Naive thymus-derived CD8-positive, alpha-beta T cell (primary cell): ENCODE data around the gene KRI1. TPM values are rescaled to one million over a fixed set of nuclear protein-coding genes. Genes with fewer than 3 reads are reported as not detected.
"Not testable (repeated sequence)": the region's sequence is repeated elsewhere in the genome, so short reads cannot be mapped to it uniquely, and the experiment has no call there.

ENCODE experiments used
- ATAC-seq, 2 donors: fragments of 150-1000 bp; cut with Tn5 transposase in 1 of 2; sonication (Bioruptor Pico), chemical (Tn5 transposase) in 1 of 2; 1 replicate in 1 of 2; 2 replicates in 1 of 2; pipeline ENCODE4 v1.10.0; 2021; ENCODE audit warnings: mild to moderate bottlenecking in 2 of 2, moderate library complexity in 2 of 2
- POLR2A ChIA-PET: fragments of 350-600 bp; sonication (Branson Sonifier 250); formaldehyde crosslinking; loops from one replicate; lab custom pipeline; 2021; ENCODE audit warnings: antibody characterized with exemption; lab: Charles Lee
- DNase-seq, 10 donors: peaks; one replicate each; pipeline versions ENCODE4 v3.0.0 to v3.0.0-alpha.2; 2020 to 2022
- H3K27ac Mint-ChIP-seq, 10 donors: one replicate each; pipeline ENCODE4 v1.8.0; 2020 to 2022; ENCODE audit warnings: mild to moderate bottlenecking in 10 of 10, mixed read lengths in 10 of 10, moderate library complexity in 4 of 10, inconsistent platforms in 1 of 10
- H3K27me3 Mint-ChIP-seq, 5 donors: one replicate each; pipeline ENCODE4 v1.8.0; 2021 to 2022; ENCODE audit warnings: mixed read lengths in 5 of 5
- H3K36me3 Mint-ChIP-seq, 3 donors: one replicate each; pipeline ENCODE4 v1.8.0; 2020 to 2022; ENCODE audit warnings: mixed read lengths in 3 of 3, mild to moderate bottlenecking in 2 of 3, inconsistent platforms in 1 of 3
- H3K4me1 Mint-ChIP-seq, 4 donors: one replicate each; pipeline ENCODE4 v1.8.0; 2021 to 2022; ENCODE audit warnings: mixed read lengths in 4 of 4
- H3K4me3 Mint-ChIP-seq, 10 donors: one replicate each; pipeline ENCODE4 v1.8.0; 2020 to 2022; ENCODE audit warnings: mild to moderate bottlenecking in 10 of 10, mixed read lengths in 10 of 10, moderate library complexity in 6 of 10, inconsistent platforms in 1 of 10
- H3K9me3 Mint-ChIP-seq, 9 donors: one replicate each; pipeline ENCODE4 v1.8.0; 2020 to 2022; ENCODE audit warnings: mixed read lengths in 9 of 9, mild to moderate bottlenecking in 3 of 9, inconsistent platforms in 1 of 9, moderate library complexity in 1 of 9
- polyA plus RNA-seq, 3 donors: library from polyadenylated mRNA; unstranded; fragments of 300-500 nt; fragmentation: Illumina TruSeq; gene quantifications; one replicate each; pipeline ENCODE4 v1.2.3, GENCODE V29; 2021
- total RNA-seq, 8 experiments: library from RNA in 2 of 8; stranded (reverse) in 2 of 8; gene quantifications; one replicate each; pipeline ENCODE4 v1.2.3 and lab custom pipeline; 2021 to 2026

The KRI1 gene
- total and polyA plus RNA-seq, 5 experiments from 2014 or later = 12.8 to 68.4 (median 46.9) TPM

DNA sequence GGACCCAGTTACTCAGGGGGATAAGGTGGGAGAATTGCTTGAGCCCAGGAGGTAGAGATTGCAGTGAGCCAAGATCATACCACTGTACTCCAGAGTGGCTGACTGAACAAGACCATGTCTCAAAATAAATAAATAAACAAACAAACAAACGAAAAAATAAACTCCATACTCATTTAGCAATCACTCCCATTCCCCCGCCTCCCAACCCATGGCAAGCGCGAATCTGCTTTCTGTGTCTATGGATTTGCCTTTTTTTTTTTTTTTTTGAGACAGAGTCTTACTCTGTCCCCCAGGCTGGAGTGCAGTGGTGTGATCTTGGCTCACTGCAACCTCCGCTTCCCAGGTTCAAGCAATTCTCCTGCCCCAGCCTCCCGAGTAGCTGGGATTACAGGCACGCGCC is 38.9 kb downstream of the KRI1 start:
- not testable (repeated sequence) for DNase-seq, H3K27me3 Mint-ChIP-seq, H3K9me3 Mint-ChIP-seq, H3K36me3 Mint-ChIP-seq, H3K4me3 Mint-ChIP-seq, H3K4me1 Mint-ChIP-seq, H3K27ac Mint-ChIP-seq, ATAC-seq
- POLR2A ChIA-PET = interaction anchor here (0.7 kb wide), 1 partner anchor 16 kb away, joined by 4 read pairs; no protein-coding TSS in a partner anchor

DNA sequence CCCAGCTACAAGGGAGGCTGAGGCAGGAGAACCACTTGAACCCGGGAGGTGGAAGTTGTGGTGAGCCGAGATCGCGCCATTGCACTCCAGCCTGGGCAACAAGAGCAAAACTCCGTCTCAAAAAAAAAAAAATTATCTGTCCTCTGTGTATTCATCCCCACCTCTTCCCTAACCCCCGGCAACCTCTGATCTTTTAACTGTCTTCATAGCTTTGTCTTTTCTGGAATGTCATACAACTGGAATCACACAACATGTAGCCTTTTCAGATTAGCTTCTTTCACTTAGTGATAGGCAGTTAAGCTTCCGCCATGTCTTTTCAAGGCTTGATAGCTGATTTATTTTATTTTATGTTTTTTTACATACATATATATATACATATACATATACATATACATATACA is 40.2 kb downstream of the KRI1 start:
- H3K27me3 Mint-ChIP-seq = no peaks in the 10 kb centered on the region
- no peaks in the 10 kb centered on the region for H3K9me3 Mint-ChIP-seq
- DNase-seq = no peak
- ATAC-seq = no peak
- POLR2A ChIA-PET = interaction anchor here (0.7 kb wide), 1 partner anchor 35 kb away, joined by 4 read pairs; no protein-coding TSS in a partner anchor
- H3K4me1 Mint-ChIP-seq = peaks cover 0 to 5% (median under 1%) of the 10 kb centered on the region in 4 donors
- no peak overlapping the region for H3K4me3 Mint-ChIP-seq
- H3K36me3 Mint-ChIP-seq = no peaks in the 10 kb centered on the region
- H3K27ac Mint-ChIP-seq = no peak overlapping the region

DNA sequence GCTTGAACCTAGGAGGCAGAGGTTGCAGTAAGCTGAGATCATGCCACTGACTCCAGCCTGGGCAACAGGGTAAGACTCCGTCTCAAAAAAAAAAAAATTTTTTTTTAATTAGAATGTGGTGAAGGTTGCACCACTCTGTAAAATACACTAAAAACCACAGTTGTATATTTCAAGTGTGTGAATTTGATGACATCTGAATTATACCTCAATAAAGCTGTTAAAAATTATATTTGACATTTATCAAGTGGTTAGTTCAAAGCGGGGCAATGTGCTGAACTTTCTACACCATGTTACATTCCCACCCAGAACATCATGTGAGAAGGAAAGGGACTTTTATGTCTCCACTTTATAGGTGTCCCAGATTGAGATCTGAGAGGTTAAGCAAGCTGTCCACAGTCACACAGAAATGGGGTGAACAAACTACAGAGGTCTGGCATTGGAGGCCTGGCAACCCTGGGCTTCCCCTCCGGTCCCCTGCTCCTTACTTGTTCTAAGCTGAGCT is 42.6 kb downstream of the KRI1 start:
- Mint-ChIP-seq H3K27ac (peak overlapping the region in 3 of 10 donors; percentile 36 to 89 (median 51)), H3K4me1 (peaks cover 8 to 24% (median 14%) of the 10 kb centered on the region in 4 donors), H3K27me3 (peaks cover 8 to 22% (median 15%) of the 10 kb centered on the region in 5 donors), H3K36me3 (no peaks in the 10 kb centered on the region), H3K9me3 (no peaks in the 10 kb centered on the region), H3K4me3 (peak overlapping the region in 2 of 10 donors; percentile 19 to 50)
- POLR2A ChIA-PET = interaction anchor here (0.6 to 0.7 kb wide), 3 partner anchors 18 to 186 kb away, joined by 3 to 5 read pairs (median 4); no protein-coding TSS in a partner anchor
- DNase-seq (no peak), ATAC-seq (peak in 1 of 2 donors; percentile 12)

DNA sequence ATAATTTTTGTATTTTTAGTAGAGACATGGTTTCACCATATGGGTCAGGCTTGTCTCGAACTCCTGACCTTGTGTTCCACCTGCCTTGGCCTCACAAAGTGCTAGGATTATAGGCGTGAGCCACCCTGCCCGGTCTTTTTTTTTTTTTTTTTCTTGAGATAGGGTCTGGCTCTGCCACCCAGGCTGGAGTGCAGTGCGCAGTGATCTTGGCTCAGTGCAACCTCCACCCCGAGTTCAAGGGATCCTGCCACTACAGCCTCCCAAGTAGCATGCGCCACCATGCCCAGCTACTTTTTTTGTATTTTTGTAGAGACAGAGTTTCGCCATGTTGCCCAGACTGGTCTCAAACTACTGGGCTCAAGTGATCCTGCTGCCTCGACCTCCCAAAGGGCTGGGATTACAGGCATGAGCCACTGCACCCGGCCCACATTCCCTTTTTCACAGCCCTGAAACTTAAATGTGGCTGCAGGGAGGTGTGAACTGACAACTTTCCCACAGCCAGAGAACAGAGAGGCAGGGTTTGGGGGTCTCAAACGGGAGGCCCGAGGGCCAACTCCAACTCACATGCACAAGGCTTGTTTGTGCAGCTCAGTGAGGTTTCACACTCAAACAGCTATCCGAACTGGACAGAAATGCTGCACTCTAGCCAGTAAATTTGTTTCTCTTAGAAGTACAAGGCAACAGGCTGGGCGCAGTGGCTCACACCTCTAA is 44.2 kb downstream of the KRI1 start:
- peaks cover 14 to 32% (median 21%) of the 10 kb centered on the region in 5 donors for H3K27me3 Mint-ChIP-seq
- peaks cover 11 to 31% (median 23%) of the 10 kb centered on the region in 4 donors for H3K4me1 Mint-ChIP-seq
- no peaks in the 10 kb centered on the region for H3K9me3 Mint-ChIP-seq
- POLR2A ChIA-PET = interaction anchor here (0.8 to 1.0 kb wide), 2 partner anchors 9 to 18 kb away, joined by 3 to 4 read pairs; no protein-coding TSS in a partner anchor
- peak overlapping the region in 1 of 10 donors; percentile 30 for H3K4me3 Mint-ChIP-seq
- ATAC-seq (no peak), DNase-seq (no peak)
- H3K36me3 Mint-ChIP-seq = no peaks in the 10 kb centered on the region
- peak overlapping the region in 2 of 10 donors; percentile 32 to 62 for H3K27ac Mint-ChIP-seq

DNA sequence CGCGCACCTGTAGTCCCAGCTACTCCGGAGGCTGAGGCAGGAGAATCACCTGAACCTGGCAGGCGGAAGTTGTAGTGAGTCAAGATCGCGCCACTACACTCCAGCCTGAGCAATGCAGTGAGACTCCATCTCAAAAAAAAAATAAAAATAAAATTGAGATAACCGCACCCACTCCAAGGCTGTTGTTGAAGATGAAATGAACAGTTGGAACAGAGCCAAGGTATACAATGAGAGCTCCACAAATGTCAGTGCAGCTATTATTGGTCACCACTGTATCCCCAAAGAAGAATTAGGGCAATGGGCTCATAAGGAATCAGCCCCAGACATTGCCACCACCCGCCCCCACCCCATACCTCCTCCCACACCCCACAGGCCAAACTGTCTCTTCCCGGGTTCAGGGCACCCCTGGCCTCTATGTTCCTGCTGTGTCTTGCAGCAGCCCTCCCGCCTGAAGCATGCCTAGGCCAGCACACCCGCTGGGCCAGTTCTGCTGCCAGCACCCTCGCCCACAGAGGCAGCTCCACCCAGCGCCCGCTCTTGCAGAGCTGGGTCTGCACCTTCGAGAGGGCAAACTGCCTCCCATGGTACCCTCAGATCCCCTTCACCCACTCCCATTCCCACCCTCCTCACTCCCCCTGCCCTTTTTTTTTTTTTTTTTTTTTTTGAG is 45.0 kb downstream of the KRI1 start:
- no peak for DNase-seq
- Mint-ChIP-seq H3K36me3 (no peaks in the 10 kb centered on the region), H3K4me3 (peak overlapping the region in 1 of 10 donors; percentile 26), H3K4me1 (peaks cover 11 to 38% (median 25%) of the 10 kb centered on the region in 4 donors), H3K27ac (peak overlapping the region in 2 of 10 donors; percentile 34 to 74), H3K9me3 (peaks cover 0 to 2% (median 0%) of the 10 kb centered on the region in 9 donors), H3K27me3 (peaks cover 21 to 40% (median 28%) of the 10 kb centered on the region in 5 donors)
- POLR2A ChIA-PET = no interaction called here
- no peak for ATAC-seq

DNA sequence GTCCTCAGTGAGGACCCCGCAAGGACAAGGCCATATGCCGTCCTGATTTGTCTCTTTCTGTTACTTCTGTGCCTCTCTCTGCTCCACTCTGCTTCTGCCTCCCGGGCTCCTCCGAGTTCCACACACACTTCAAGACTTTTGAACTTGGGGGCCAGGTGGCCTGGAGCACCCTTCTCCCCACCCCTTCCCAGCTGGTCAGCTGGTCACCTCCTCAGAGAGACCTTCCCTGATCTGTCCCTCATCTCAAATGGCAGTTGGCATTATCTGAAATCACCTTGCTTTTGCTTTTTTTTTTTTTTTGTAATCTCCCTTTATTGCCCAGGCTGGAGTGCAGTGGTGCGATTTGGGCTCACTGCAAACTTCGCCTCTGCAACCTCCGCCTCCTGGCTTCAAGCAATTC is 46.4 kb downstream of the KRI1 start:
- POLR2A ChIA-PET = interaction anchor here (0.6 kb wide), 1 partner anchor 52 kb away, joined by 4 read pairs; no protein-coding TSS in a partner anchor
- Mint-ChIP-seq H3K4me3 (peak overlapping the region in 8 of 10 donors; percentile 18 to 84 (median 70)), H3K27me3 (peaks cover 25 to 52% (median 35%) of the 10 kb centered on the region in 5 donors)

DNA sequence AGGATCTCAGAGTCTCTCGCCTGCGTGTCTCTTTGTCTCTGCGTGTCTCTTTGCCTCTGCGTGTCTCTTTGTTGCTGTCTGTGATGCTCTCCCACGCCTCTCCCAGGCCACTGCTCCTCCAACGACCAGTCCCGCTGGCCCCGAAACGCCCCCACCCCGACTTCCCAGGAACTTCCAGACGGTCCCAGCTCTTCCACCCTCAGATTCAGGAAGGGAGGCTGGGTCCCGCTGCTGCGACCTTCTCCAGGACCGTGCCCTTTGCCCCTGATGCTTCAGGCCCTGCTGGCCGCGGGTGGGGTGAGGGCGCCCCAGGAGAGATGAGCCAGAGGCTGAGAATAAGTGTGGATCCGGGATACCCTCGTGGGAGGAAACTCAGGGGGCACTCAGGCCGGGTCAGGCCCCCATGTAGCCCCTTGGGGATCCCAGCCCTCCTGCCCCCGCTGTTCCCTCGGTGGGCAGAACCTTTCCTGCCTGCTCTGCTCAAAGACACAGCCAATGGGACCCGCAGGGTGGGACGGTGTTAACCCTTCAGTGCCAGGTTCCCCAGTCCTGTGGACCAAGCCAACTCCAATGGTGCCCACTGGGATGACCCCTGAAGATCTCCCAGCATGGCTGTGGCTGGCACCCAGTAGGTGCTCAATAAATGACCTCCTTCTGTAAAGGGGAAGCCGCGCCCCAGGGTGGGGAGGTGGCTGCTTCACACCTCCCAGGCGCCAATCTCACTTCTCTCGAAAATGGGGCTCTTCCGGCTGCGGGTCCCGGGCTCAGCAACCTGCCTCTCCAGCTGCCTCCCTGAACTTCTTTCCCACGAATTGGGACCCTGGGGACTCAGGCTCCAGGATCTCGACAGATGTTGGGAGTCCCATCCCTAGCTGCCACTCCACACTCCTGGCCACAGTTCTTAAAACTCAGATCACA is 47.1 kb downstream of the KRI1 start:
- ATAC-seq = peak in 1 of 2 donors; percentile 6
- Mint-ChIP-seq H3K9me3 (peaks cover 0 to 3% (median 0%) of the 10 kb centered on the region in 9 donors), H3K36me3 (no peaks in the 10 kb centered on the region), H3K27me3 (peaks cover 27 to 59% (median 37%) of the 10 kb centered on the region in 5 donors), H3K27ac (peak overlapping the region in 6 of 10 donors; percentile 7 to 95 (median 67)), H3K4me1 (peaks cover 13 to 43% (median 34%) of the 10 kb centered on the region in 4 donors), H3K4me3 (peak overlapping the region; percentile 70 to 84 (median 76))
- POLR2A ChIA-PET = interaction anchor here (0.5 to 0.7 kb wide), 4 partner anchors 53 to 214 kb away, joined by 3 to 4 read pairs (median 4); no protein-coding TSS in a partner anchor
- DNase-seq = peak in 2 of 10 donors; percentile 14 to 65

More for the DNA sequence above, 46.4 kb downstream of the KRI1 start:
- Mint-ChIP-seq H3K4me1 (peaks cover 11 to 41% (median 29%) of the 10 kb centered on the region in 4 donors), H3K36me3 (no peaks in the 10 kb centered on the region), H3K9me3 (peaks cover 0 to 3% (median 0%) of the 10 kb centered on the region in 9 donors), H3K27ac (peak overlapping the region in 5 of 10 donors; percentile 25 to 95 (median 74))
- ATAC-seq = no peak
- DNase-seq = peak in 1 of 10 donors; percentile 15

DNA sequence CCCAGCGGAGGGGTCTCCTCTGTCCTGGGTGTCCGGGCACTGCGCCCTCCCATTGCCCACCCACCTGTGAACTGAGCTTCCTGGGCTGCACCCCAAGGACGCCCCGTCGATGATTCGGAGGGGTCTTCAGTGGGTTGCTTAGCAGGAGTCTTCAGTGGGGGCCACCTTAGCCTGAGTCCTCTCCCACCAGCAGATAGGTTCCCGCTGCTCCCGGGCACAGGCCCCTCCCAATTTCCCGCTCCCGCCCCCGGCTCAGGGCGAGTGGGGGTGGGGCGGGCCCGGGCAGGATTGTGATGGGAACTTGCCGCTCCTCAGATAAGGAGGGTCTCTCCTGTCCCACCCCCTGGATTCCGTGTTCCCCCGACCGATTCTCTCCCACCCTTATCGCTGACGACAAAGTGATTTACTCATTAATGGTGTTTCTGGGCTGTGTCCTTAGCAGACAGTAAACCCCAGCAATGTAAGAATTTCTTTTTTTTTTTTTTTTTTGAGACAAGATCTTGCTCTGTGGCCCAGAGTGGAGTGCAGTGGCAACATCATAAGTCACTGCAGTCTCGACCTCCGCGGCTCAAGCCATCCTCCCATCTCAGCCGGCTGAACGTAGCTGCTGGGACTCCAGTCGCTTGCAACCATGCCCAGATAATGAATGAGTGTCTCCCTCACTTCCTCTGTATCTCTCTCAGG is 47.9 kb downstream of the KRI1 start:
- H3K27me3 Mint-ChIP-seq = peaks cover 34 to 67% (median 45%) of the 10 kb centered on the region in 5 donors
- DNase-seq = peak in 2 of 10 donors; percentile 32 to 56
- H3K9me3 Mint-ChIP-seq = peaks cover 0 to 3% (median 0%) of the 10 kb centered on the region in 9 donors
- peaks cover 15 to 51% (median 39%) of the 10 kb centered on the region in 4 donors for H3K4me1 Mint-ChIP-seq
- H3K4me3 Mint-ChIP-seq = peak overlapping the region; percentile 70 to 84 (median 76)
- no peaks in the 10 kb centered on the region for H3K36me3 Mint-ChIP-seq
- peak; percentile 46 to 52 for ATAC-seq
- H3K27ac Mint-ChIP-seq = peak overlapping the region in 5 of 10 donors; percentile 7 to 95 (median 60)
- POLR2A ChIA-PET = interaction anchor here (0.5 to 0.7 kb wide), 4 partner anchors 105 to 215 kb away, joined by 3 to 4 read pairs (median 4); no protein-coding TSS in a partner anchor

DNA sequence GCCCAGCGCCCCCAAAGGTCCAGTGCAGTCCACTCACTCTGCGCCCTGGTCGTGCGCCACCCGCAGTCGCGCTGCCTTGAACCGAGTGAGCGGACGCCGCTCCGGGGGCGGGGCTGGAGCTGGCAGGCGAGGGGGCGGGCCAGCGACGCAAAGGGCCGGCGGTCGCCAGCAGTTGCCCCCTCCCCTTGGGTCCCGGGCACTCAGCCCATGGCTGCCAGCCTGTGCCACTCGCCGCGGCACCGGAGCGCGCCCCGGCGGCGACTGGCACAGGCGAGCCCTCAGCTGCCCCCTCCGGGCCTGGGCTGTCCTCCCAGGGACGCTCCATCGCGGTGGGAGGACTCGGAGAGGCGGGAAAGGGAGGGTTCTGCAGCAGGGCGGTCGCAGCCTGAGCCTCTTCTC is 48.5 kb downstream of the KRI1 start, which contains the start of gene S1PR5:
Gene S1PR5, minus strand, starts transcription at position 87 of the 399 bp plus-strand sequence. CDS start 2,436 bp downstream, outside the sequence.
- Mint-ChIP-seq H3K27ac (peak within 1 kb of the TSS in 7 of 10 donors; percentile 6 to 95 (median 60)), H3K9me3 (peaks cover 0 to 3% (median 0%) of the 10 kb centered on the region in 9 donors), H3K36me3 (no peaks in the 10 kb centered on the region), H3K4me3 (peak within 1 kb of the TSS; percentile 70 to 89 (median 78)), H3K4me1 (peaks cover 15 to 52% (median 39%) of the 10 kb centered on the region in 4 donors), H3K27me3 (peaks cover 34 to 72% (median 47%) of the 10 kb centered on the region in 5 donors)
- ATAC-seq (peak; percentile 22 to 24), DNase-seq (peak in 2 of 10 donors; percentile 16 to 20)
- POLR2A ChIA-PET = interaction anchor here (0.6 to 0.8 kb wide), 2 partner anchors 24 to 192 kb away, joined by 3 read pairs; no protein-coding TSS in a partner anchor

DNA sequence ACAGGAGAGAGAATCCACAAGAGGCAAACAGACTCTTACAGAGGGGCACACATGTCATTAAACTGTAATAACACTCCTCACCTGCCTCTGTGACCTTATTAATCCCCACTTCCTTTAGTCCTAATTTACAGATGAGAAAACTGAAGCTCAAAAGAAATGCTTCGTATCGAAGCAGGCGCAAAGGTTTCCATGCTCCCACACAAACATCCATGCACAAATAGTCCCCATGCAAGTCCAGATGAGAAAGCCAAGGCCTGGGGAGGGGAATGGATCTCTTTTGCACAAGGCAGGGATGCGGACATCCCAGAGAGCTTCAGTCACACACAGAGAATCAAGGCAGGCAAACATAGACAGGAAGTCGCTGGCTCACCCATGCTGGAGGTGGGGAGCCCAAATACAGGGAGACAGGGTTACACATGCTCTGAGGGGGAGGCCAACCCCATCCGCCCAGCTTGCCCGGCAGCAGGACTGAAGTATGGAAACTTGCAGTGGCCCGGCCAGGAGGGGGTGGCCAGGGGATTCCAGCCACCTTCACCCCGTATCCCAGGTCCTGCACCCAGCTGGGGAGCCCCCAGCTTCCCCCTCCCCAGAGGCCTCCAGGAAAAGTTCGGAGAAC is 49.0 kb downstream of the KRI1 start:
- no peaks in the 10 kb centered on the region for H3K36me3 Mint-ChIP-seq
- peak overlapping the region; percentile 60 to 89 (median 72) for H3K4me3 Mint-ChIP-seq
- peak in 2 of 10 donors; percentile 25 to 37 for DNase-seq
- no peak for ATAC-seq
- POLR2A ChIA-PET = interaction anchor here (0.8 kb wide), 1 partner anchor 24 kb away, joined by 3 read pairs; no protein-coding TSS in a partner anchor
- H3K27ac Mint-ChIP-seq = peak overlapping the region in 5 of 10 donors; percentile 6 to 93 (median 71)
- peaks cover 0 to 3% (median 0%) of the 10 kb centered on the region in 9 donors for H3K9me3 Mint-ChIP-seq
- H3K27me3 Mint-ChIP-seq = peaks cover 34 to 74% (median 47%) of the 10 kb centered on the region in 5 donors
- H3K4me1 Mint-ChIP-seq = peaks cover 15 to 50% (median 39%) of the 10 kb centered on the region in 4 donors
